HG02623 (cell line): ENCODE results near the gene AOPEP.

Experiments used
- ATAC-seq: cut with Tn5 transposase; IDR thresholded peaks from one replicate; pipeline ENCODE4 v1.9.1; 2021; ENCODE audit warnings: moderate library complexity; ENCODE audit not compliant: unreplicated experiment

The AOPEP gene

DNA sequence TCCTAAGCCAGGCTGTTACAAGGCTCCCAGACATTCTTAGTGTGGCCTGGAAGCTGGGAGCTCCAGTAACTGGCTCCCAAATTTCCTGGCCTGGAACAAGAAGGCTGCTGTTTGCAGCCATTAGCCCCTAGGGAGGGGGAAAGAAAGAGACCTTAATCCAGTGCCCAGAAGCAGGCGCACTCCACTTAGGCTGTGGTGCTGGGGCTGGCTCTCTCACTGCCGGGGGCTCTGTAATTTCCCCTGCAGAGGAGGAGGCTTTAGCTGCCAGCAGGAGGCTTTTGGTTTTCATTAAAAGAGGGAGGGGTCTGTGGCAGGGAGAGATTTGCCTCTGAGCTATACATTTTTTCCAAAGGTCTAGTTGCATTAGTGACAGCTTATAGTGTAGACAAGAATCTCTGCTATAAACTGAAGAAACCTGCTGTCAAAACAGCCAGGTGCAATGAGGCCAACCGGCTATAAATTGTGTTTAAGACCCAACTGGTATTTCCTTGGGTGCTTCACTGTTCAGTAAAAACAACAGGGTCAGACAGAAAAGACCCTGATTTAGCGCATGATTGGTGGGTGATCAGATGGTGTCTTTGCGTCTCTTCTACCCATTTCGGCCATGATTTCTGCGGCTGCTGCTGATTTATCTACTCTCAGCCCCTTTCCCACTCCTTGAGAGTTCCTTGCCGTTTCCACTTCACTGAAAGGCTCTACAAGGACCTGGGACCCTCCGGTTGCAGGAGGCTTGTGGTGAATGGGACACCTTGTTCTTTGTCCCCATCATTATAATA is 254.6 kb downstream of the AOPEP start:
- no peak for ATAC-seq

DNA sequence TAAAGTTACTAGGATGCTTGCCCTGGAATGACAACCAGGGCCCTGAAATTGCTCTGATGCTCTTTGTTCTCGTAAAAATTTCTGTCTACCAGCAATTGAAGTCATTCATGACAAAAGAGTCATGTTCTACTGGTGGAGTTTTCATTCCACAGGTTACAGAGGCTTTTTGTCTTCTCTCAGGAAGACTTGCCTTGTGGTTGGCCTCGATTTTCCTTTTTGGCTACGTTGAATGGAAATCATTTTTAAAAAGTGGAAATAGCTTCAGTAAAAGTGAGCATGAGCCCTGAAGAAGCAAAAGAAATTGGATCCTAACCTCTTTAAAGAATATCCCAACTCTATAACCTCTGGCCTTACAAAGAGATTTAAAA is 255.2 kb downstream of the AOPEP start:
- no peak for ATAC-seq

DNA sequence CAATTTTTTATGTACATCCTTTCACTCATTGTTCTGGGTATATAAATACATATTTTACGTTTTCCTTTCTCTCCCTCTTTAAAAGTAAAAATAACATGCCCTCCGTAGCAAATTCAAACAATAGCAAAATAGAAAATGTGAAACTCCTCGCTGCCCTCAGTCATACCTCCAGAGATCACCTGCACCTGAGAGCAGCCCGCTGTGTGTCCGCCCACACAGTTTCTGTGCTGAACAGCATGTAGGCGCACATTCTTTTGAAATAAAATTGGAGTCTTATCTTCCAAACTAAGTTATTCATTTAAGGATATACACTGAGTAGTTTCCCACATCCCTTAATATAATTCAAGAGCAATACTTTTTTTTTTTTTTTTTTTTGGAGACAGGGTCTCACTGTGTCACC is 255.7 kb downstream of the AOPEP start:
- no peak for ATAC-seq

DNA sequence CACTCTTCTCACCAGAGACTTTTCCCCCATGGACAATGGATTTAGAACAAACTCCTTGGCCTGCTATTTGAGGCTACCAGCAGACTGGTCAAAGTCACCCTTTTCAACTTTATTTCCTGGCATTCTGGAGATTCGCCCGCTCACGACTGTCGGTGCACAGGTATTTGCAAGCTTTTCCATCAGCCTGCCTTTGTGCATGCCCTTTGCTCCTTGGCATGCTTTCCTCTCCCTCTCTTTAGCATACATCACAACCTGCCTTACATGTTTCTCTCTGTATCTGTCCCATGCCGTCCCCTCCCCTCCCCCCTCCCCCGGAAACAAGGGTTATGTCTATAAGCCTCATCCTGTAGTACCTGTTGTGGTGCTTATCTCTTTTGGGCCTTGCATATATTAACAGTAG is 257.1 kb downstream of the AOPEP start:
- no peak for ATAC-seq

DNA sequence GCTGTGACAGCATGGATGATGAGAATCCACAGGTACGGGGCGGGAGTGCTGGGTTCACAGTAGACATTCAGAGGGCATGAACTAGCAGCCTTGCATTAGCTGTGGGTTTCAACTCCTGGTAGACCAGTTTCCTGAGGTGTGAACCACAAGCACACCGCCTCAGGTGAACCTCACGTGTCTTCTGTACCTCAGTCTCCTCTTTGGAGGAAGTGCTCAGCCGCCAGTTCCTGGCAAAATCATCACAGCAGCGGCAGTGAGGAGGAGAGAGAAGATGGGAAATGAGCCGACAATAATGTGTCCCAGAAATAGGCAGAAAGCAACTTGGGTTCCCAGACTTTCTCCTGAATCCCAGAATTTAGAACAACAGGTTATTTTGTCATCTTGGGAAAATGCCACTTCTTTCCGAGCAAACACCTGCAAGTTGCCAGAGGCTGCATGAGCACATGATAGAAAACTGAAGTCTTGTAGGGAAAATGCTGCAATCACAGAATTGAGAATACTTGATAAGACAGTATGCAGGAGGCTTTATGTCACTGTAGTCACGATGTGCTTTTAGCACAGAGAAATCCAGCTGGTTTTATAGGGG is 258.5 kb downstream of the AOPEP start:
- no peak for ATAC-seq

DNA sequence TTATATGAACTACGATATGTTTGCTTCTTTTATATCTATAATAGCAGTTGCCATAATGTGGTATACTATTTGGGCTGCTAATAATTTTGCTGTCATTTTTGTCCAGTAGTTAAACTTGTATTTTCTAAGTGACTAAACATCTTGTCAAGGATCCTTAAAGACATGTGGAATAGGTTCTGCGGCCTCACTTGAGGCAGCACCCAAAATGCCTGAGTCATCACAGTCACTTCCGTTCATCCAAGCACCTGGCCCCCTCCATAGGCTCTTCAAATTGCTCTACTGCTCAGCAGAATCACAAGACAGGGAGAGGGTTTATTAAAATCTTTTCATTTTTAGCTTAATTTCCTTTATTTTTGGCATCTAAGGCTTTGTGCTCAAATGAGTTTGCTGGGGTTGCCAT is 259.1 kb downstream of the AOPEP start:
- ATAC-seq, result no peak

DNA sequence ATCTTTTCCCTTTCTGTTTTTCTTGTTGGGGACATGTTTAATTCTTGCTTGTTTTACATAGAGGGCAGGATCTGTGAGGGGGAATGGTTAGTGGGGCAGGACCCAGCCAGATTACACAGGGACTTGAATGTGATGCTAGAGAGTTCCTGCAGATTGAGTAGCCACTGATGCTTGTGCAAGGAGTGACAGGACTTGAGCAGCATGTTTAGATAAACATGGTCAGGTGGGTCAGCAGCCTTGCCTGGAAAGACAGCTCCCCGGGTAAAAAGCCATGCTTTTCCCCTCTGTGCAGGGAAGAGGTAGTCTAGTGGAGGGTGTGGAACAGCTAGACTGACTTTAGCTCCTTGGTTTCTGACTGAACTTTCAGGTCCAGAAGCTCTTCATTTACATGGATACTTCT is 261.2 kb downstream of the AOPEP start:
- ATAC-seq, result no peak

DNA sequence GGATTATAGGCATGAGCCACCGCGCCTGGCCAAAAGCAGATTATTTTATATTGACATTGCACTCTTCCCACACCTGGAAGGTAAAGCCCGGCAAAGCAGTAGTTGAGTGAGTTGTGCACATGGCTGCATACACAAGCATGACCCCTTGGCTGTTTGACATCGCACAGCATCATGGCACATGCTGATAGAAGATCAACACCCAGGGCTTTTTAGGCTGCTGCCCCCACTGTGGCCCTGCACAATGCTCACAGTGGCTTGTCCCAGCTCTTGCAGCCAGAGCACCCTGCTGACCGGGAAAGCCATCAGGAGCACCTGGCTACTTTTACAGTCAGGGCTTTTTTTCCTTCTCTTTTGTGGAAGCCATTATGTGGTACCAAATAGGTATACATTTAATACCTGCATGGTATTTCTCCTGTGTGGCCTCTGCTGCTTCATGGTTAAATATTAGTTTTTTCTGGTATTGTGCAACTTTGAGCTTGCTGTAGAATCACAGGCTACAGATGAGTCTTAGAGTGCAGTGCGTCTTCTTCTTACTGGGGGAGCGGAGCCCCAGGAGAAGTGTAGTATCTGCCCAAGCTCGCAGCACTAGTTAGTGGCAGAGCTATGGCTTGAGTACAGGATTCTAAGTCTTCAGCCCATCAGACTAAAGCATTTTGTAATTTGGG is 264.5 kb downstream of the AOPEP start:
- ATAC-seq, result no peak

DNA sequence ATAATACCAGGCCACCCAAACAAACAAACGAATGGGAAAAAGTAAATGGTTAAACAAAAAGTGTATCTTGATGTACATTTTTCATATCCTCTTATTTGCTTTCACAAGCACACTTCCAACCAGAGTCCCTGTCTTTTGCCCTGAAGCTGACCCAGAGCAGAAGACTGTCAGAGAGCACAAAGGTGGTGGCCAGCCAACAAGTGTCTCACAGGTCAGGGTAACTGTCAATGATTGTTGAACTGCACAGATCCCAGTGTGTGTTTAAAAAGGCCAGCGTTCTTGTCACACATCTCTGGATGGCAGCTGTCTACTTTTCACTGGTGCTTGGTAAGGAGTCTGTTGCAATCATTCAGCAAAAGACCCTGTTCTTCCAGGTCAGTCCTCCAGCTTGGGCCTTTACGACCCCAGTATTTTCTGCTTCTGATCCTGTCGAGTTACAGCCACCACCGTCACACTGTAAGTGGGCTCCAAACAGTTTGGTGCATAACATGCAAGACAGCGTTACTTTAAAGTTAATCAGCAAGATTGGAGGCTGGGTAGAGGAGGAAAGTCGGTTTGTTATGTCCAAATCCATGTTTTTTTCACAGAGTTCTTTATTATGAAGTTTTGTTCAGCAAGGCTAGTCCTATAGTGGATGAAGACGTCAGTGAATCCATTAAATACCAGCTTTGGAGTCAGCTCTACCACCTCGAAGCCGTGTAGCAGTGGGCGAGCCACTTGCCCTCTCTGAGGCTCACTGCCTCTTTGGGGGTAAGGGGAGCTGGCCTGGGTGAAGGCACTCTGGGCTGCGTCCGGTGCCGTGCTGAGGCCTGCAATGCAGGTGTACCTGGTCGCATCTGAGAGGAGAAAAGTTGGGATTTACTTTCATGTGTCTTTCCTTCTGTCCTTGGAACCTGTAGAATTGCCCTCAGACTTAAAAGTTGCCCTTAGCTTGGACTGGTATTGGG is 265.7 kb downstream of the AOPEP start:
- no peak for ATAC-seq

DNA sequence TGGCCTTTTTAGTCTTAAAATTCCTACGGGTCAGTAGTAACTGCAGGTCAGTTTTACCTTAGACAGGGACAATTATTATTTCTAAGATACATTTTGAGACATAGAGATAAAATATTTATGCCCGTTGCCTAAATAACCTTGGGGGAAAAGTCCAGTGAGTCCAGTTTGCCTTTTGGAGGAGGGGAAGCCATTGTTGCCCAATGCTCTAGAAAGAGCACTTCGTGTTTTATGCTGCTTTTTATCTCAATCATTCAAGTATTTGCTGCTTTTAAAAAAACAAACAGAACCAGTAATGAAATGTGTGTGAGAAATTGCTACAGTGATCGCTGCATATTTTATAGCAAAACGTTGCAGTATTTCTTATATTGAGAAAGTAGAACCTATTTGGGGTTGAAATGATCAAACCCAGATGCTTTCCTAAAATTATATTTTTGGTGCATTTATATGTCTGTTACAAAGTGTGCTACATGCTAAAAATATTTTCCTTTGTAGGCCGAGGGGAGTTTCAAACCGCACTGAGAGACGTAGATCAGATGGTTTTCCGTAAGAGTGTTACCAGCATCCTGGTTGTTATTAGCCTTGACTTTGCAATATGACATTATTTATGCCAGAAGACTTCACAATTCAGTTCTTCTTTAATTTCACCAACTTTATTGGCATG is 266.8 kb downstream of the AOPEP start:
- no peak for ATAC-seq

DNA sequence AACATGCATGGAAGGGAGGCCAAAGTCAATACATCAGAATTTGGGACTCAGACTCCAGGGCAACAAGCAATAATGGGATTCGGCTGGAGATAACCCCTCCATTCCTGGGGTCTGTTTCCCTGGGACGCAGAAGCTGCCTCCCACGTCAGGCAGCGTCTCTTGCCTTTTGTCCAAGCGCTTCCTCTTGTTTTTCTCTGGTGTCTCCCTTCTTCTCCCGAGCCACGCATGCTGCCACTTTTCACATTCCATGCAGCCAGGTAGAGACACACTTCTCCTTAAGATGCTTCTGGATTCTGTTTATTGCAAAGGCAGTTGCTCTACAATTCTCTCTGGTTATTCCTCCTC is 267.3 kb downstream of the AOPEP start:
- no peak for ATAC-seq

DNA sequence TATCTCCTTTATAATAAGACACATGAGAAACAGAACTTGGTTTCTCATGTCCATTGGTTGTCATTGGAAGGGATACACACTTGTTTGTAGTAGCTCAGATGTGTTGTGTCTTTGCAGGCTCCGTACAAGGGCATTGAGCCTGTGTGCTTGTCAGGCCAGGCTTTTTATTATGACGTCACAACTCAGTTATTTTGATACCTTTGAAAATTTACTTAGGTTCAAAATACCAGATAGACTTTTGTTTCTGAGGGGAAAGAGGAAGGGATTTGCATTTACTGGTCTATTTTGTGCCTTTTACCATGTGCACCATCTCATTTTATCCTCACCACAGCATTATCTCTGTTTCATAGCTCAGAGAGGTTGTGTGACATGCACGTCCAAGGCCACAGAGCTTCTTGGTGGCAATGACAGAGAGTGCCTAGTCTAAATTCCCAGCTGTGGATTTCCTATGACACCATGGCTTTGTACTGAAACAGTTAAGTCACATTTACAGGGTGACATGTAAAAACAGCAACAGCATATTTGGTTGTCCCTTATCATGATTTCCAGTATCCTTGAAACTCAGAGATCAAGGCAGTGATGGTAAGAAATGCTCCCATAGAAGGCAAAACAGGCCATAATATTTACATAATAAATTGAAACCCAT is 268.7 kb downstream of the AOPEP start:
- no peak for ATAC-seq

DNA sequence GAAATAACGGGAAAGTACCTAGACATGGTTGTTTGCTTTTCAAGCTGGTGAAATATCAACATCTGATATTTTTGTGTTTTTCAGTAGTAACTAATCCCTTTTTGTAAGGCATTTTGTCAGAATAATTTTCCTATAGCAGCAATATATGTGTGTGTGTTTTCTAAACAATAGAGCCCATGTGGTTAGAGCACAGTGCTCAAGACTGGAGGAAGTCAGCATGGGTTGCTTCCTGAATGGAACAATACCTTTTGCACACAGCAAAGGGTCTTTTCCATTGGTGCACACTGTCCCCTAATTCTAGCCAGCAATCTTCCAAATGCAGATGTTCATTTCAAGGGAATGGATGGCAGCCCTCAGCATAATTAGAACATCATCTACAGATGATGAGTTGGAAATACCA is 270.1 kb downstream of the AOPEP start:
- no peak for ATAC-seq

DNA sequence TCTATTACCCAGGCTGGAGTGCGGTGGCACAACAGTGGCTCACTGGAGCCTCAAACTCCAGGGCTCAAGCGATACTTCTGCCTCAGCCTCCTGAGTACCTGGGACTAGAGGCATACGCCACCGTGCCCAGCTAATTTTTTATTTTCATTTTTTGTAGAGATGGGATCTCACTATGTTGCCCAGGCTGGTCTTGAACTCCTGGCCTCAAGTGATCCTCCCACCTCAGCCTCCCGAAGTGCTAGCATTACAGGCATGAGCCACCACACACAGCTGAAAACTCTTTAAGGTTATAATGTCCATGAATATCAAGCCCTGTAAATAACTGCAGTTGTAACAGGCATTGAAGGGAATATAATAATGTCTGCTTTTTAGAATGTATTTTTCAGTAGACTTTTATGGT is 271.2 kb downstream of the AOPEP start:
- no peak for ATAC-seq

DNA sequence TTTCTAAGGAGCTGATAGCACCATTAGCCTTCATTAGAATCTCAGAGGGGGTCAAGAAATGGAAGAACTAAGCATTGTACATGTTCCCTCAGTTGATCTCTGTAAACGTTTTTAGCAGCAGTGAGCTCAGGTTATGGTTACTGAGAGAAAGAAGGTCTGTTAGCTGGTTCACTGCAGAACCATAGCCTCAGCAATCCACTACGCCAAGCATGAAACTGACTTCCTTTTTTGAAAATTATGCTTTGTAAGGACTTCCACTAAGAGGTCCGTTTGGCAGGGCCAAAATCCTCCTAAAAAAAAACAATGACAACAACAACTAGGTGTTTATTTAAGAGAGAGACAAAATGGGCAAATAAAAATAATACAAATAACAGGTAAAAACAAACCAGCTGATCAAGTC is 273.3 kb downstream of the AOPEP start:
- no peak for ATAC-seq

DNA sequence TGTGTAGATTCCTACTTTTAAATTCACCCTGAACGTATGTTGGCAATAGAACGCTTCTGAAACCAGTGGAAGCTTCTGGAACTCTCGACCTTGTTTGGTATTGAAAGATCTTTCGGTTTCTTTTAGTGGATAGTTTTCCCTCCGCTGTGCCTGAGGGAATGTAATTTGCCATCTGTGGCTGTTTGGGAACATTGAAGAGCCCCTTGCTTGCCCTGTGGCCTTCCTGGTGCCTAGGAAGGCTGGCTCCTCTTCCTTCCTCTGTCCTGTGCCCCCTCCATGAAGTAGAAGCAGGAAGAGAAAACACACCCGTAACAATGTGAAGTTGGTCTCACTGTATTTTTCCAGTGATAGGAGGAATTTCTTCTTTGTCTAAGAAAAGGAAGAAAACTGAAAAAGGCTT is 274.3 kb downstream of the AOPEP start:
- ATAC-seq, result no peak

DNA sequence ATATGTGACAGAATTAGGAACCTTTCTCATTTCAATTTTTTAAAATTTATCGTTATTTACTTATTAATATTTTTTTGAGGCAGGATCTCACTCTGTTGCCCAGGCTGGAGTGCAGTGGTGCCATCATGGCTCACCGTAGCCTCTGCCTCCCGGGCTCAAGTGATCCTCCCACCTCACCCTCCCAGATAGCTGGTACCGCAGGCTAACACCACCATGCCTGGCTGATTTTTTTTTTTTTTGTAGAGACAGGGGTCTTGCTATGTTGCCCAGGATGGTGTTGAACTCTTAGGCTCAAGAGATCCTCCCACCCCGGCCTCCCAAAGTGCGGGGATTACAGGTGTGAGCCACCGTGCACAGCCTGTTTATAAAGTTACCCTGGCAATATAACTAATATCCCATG is 275.2 kb downstream of the AOPEP start:
- no peak for ATAC-seq

DNA sequence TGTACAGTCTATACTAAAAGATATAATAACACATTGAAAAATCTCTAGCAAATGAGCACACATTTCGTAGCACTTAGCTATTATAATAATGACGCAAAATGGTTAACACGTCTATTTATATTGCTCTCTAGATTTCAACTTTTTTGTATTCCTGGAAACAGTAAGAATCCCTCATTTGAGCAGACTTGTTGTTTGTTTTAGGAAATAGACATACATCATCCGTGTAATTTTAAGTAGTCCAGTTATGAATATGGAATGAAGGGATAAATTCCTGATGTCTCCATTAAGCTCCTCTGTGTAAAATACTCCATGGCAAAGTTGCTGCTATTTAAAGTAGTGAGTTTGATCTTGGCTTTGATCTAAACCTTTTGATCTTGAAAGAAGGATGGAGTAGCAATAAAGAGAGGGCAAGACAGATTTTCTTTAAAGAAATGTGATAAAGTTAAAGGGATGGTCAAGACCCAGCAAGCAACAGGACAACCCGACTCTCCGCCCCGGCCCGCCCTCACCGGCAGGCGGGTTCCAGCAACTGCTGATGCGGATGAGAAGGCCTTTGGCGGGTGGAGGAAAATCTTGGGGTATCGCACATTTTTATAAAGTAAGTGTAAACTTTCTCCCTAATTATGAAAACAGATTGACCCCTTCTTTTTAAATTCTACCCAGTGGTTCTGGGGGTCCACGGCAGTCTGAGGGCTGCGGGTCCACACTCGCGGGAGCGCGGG is 277.4 kb downstream of the AOPEP start:
- no peak for ATAC-seq

DNA sequence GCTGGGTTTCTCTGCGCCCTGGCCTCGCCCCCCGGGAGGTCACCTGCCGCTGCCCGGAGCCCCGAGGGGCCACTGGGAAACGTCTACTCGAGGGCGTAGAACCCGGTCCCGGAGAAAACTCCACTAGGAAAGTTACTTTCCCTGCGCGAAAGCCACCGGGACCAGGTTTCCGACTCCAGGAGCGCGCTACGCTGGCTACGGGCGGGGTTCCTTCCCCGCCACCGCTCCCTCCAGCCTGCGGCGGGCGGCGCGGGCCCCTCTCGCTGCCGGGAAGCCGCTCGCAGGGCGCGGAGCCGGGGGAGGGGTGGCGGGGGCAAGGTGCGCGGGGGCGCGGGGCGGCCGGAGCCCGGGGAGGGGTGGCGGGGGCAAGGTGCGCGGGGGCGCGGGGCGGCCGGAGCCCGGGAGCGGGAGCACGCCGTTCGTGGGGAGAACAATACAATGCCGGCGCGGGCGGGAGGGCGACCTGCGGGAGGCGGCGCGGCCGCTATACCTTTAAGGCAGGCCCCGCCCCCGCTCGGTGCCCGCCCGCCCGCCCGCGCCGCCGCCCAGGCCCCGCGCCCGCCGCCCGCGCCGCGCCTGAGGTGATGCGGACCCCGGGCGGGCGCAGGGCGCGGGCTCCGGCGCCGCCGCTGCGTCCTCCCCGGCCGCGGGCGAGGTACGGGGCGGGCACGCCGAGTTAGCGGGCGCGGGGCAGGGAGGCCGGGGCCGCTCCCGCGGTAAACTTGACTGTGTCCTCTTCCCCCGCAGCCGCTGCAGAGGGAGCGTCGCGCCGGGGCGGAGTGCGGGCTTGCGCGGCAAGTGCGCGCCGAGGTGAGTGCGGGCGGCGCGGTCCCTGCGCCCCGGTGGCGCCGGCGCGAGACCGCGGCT is 278.1 kb downstream of the AOPEP start:
- ATAC-seq, result peak; percentile 63
